Epidermal melanocyte (primary cell): Measurements from ENCODE around the gene DLGAP3.

Experiments used
- DNase-seq: peaks from one replicate; pipeline ENCODE4 v3.0.0; 2011; ENCODE audit warnings: low spot score; ENCODE audit not compliant: insufficient read length

The DLGAP3 gene

DNA sequence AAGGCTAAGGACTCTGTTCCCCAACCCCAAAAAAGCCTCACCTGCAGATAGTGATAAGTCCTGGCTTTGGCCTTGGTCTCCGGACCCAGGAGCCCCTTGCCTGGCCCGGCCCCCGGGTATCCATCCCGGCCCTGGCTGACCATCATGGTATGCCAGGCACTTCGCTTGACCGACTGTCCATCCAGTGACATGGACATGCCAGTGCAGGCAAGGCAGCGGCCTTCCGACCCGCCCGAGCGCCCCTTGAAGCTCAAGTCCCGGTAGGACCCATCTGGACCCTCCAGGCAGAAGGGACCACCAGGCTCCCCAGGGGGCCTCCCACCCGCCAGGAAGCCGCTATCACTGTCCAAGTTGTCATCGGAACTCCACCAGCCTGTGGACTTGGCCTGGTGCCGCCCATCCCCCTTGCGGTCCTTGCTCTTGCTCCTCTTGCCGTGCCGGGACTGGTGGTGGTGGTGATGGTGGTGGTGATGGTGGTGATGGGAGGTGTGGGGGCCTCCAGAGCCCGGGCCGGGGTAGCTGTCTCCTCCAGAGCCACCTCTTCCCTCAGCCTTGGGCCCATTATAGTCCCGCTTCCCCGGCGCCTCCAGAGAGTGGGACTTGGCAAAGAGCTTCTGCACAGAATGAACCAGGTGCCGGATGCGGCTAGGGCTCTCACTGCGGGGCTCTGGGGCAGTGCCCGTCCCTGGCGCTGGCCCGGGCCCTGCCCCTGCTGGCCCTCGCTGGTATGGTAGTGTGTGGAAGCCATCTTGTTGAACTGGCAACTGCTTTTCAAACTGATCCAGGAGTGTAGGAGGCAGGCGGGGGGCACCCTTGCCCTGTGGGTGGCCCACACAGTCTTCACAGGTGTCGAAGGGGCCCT lies 25.0 kb downstream of the DLGAP3 start:
- no peak for DNase-seq

DNA sequence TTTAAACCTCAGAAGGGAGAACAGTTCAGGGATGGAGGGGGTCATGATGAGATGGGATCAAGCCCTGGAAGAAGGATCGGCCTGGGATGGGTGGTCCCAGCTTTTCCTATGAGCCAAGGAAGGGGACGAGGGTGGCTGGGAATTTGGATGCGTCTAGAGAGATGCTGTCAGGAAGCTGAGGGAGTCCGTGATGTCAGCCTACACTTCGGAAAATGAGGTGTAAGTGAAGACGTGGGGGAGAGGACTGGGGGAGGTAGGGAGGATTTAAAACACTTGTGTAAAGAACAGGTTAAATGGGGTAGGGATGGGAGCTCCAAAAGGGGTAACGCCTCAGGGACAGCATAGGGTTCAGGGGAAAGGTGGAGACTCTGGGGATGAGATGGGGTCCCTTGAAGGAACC lies 27.5 kb downstream of the DLGAP3 start:
- DNase-seq: no peak

DNA sequence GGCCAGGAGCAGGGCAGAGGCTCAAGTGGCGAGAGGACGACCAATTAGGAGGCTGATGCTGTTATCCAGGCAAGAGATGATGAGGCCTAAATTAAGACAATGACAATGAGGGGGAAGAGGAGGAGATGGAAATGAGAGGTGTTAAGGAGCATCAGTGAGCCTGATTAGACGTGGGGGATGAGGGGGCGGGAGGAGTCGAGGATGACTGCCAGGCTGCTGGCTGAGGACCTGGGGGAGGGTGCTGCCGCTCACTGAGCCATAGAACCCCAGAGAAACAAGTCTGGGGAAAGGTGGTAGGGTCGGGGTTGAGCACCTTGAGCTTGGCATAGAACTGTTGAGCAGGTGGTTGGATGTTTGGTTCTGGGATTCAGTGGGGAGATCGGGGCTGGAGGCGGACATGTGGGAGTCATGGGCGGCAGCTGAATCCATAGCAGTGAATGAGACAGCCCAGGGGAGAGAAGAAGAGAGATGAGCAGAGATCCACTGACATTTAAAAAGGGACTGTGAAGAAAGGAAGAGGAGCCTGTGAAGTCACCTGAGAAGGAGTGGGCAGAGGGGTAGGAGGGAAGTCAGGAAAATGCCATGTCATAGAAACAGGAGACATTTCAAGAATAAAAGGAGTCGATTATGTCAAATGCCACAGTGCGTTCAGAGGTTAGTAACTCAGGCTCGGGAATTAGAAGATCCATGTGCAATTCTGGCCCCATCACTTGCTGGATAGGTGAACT lies 28.5 kb downstream of the DLGAP3 start:
- DNase-seq: no peak

DNA sequence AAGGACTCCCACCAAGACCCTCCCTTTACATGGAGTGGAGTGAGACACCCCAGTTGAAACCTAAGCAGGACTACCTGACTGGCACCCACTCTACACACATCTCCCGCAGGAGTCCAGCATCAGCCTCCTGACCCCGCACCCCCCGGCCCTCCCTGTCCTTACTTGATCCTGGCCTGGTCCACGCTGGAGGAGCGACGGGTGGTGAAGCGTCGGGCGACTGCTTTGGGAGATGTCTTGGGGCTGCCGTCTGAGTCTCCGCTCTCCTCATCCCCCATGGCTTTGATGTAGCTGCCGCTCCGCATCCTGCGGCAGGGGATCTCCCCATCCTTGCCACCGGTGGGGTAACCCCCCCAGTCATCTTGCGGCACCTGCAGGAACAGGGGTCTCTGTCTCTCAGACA lies 29.5 kb downstream of the DLGAP3 start:
- no peak for DNase-seq

DNA sequence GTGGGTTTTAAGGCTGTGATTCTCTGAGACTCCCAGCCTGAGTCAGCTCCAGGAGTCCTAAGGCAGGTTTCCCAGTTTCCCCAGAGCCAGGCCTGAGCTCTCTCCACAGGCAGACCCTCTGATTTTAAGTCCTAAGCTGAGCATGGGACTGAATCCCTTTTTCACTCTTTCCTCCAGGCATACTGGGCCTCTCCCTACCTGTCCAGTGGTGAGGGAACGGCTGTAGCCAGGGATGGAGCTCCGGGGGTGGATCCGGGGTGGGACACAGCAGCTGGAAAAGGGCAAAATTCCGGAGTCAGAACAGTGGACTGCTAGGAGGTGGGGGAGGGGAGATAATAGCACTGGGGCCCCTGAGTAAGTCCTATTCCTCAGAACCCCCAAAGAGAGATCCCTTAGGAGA lies 30.0 kb downstream of the DLGAP3 start:
- no peak for DNase-seq

DNA sequence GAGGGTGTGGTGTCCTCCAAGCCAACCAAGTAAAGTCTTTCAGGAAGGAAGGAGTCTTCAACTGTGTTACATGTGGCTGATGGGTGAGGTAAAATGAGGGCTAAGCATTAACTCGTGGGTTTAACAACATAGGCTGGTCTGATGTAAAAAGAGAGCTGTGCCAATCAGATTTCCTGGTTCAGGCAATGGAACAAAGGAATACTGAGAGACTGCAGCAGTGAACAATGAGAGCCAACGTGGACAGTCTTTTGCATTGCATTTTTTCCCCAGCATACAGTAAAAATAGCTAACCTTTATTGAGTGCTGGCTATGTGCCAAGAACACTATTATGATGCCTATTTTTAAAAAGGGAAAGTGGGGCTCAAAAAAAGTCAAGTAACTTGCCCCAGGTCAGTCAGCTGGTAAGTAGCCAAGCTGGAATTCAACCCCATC lies 31.1 kb downstream of the DLGAP3 start:
- DNase-seq: no peak

DNA sequence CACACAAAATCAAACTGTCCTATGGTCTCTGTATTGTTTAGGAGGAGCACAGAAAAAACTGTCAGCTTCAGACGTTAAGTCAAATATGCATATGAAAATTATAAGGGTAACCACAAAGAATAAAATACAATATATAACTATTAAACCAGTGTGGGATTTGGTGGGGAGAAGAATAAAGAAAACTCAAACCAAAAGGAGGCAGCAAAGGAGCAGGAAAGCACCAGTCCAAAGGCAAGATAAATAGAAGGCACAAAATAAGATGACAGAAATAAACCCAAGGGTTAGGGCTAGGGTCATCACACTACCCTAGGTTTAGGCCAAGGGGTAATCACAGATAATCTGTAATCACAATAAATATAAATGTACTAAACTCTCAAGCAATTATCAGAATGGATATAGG lies 32.8 kb downstream of the DLGAP3 start:
- no peak for DNase-seq

DNA sequence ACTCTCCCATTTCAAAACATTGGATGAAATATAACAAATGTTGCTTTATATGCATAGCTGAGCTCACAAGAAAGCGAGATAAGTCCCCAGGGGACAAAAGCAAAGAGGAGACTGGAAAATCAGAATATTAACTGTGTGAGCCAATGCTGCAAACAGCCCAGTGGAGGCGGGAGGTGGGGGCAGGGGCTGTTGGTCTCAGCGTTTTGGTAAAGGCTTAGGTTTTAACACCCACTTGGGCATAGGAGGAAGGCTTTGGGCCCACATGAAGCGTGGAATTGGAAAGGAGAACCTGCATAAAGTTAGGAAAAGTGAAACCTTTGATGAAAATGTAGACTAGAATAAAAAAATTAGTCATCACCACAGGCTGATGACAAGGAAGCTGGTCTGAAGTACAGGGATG lies 39.7 kb downstream of the DLGAP3 start:
- no peak for DNase-seq

DNA sequence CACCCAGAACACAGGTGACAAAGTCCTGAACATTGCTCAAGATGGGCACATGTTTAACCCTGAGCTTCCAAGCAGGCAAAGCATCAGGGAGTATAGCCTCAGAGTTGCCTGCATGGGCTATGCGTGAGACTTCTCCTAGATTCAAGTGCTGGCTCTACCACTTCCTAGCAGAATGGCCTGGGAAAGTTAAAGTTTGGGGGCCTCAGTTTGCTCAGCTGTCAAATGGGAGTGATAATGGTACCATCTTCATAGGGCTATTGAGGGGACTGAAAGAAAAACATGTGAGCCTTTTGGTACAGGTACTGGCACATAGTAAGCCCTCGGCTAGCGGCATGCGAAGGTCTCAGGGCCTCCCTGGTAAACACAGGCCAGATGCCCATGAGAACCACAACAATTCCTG lies 41.9 kb downstream of the DLGAP3 start:
- DNase-seq: no peak

DNA sequence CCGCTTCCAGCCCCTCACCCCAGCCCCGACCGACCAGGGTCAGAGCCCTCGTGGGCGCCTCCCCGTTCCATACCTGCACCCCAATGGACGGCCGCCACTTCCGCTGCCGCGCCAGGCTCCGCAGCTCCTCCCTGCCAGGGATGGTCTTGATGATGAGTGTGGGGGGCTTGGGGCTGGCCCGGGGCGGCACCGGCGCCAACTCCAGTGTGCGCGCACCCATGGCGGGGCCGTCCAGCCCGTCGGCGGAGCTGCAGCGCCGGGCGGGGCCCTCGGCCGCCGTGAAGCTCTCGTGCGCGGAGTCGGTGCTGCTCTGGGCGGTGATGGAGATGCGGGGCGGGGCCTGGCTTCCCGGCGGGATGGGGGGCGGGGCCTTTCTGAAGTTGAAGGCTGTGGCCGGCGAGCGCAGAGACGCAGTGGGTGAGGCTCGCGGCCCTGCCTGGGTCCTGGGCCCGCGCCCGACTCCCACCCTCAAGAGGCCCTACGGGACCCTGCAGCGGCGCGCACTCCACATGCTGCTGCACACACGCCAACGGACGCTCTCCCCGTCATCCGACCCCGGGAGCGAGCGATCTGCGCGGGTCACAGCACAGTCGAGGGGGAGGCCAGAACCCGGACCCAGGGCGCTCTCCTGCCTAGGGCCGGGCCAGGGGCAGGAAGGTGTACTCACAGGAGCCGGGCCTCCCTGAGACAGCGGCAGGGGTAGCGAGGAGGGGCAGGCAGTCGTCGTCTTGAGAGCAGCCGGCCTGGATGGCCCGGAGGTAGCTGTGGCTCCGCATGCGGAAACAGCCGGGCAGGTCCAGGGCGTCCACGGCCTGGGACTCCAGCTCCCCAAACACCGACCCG lies 43.8 kb downstream of the DLGAP3 start:
- no peak for DNase-seq

DNA sequence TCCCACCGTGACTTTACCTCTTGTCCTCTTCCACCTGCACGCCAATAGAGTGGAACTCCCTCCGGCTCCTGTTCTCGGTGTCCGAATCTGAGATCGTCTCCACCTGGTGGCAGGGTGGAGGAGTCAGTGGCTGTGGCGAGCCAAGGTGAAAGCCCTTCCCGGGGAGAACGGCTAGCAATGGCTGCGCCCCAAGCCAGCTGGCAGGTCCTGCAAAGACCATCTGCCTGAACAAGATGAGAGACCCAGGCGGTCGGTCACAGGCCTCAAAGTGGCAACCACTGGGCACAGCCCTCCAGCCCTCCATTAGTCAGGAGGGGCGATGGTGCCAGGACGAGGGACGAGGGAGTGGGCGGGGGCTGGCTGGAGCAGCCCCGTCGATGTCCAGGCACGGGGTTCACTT lies 44.5 kb downstream of the DLGAP3 start:
- DNase-seq: no peak

DNA sequence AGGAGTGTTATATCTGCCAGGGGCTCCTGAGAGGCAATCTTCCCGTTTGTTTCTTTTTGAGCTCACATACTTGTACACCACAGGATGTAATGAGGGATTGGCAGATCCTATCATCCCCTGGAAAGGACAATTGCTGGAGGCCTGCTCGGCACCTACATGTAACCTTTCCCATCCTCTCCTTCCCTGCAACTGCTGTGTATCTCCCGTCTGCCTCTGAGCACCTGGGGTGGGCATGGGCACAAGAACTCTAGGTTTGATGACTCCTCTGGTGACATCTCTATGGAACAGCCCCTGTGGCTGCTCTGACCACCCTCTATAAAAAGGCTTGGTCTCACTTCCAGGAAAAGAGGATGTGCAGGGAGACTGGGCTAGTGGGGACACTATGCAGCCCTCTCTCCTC lies 44.9 kb downstream of the DLGAP3 start:
- no peak for DNase-seq

DNA sequence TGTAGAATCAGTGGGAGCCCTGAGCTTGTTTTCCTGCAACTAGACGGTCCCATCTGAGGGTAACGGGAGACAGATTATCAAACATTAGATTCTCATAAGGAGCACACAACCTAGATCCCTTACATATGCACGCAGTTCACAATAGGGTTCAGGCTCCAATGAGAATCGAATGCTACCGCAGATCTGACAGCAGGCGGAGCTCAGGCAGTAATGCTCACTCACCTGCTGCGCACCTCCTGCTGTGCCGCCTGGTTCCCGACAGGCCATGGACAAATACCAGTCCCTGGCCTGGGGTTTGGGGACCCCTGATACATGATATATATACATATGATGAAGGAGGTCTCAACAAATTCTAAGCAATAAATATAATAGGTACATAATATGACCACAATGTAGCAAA lies 50.2 kb downstream of the DLGAP3 start:
- no peak for DNase-seq

DNA sequence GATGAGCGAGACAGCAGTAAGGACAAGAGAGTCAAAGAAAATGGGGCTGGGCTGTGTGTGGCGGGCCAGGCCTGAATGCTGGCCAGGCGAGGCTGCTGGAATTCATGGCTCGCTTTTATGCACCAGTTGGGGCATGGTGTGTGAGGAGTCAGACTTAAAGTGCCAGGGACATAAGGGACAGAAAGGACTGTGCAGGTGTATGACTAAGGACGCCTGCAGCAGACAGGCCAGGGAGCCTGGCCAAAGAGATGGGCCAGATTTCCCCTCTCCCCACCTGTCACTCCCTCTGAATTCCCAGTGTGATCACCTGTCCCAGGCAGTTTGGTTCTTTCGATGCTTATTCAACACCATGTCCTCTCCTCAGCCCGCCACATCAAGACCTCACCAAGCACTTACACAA lies 53.0 kb downstream of the DLGAP3 start:
- no peak for DNase-seq

DNA sequence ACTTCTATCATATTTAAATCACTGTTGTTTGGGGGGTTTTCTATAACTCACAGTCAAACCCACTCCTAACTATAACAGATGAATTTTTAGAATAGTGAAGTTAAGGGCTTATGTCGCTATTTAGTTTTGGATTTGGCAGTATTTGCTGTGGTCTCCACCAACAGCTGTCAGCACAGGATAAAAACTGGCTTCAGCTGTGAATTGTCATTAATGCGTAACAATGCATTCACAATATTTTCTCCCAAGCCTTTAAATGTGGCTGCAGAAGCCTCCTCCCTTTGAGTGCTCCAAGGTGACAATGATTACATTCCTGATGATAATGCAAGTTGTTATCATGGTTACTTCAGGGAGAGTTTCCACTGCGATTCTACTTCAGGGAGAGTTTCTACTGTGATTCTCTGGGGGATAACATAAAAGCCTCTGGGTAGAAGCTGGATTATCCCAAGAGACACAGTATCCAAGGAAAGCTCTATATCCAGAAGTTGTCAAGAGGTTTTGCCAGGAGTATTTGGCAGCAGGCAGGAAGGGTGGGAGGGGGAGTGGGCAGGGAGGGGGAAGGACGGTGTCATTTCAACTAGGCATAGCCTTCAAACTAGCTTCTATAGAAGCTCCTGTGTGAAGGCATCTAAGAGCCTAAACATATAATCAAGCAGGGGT lies 55.0 kb downstream of the DLGAP3 start:
- no peak for DNase-seq

DNA sequence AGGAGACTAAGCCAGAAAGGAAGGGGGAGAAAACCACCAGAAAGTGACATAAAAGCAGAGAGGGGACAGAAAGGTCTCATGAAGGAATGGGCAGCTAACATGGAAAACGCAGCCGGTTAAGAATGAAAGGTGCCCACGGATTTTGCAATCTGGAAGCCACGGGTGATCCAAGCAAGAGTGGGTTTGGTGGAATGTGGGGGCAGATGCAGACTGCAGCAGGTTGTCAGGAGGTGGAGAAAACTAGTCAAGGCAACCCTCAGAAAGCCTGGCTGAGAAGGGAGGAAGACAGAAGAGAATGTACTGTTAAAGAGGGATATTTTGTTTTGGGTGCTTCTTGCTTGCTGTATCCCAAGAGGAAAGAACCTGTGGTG lies 57.3 kb downstream of the DLGAP3 start:
- no peak for DNase-seq

DNA sequence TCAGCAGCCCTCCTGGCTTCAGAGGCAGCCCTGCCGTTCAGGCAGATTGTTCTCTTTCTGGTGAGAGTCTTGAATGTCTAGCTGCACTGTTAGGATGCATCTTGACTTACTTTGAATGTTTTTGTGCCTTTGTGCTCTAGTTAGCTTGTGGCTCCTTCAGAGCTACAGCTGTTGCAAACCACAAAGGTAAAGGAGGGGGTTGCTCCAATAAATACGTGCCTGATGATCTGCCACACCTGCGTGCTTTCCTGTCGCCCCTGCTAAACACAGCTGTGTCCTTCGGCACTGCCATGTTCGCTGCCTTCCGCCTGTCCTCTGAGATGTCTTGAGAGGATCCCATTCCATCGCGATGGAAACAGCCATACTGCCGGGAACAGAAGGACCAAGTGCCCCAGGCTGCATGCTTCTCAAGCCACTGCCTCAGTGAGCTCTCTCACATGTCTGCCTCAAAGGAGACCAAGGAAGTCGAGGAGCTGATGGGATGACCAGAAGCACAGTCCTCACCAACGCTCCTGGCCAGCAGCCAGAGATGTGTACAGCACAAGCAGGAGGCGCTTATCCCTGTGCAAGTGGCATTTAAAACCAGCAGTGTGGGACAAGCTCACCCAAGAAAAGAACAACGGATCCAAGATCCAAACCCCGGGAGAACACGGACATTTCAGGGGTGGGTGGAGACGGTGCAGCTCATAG lies 57.9 kb downstream of the DLGAP3 start:
- no peak for DNase-seq

DNA sequence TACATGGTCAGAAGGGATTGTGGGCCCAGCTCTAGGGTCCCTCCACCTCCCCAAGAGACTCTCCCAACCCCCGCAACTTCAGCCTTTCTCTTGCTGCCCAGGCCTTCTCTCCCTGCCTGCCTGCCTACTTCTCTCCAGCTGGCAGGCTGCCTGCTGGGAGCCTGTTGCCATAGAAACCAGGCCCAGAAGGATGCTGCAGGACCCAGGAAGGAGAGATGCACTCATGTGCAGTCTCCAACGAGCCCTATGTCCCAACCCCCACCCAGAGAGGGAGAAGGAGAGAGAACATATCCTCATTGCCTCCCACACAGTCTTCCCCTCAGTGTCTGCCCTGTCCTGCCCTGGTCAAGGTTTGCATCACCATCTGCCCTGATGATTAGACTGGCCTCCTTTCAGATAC lies 59.1 kb downstream of the DLGAP3 start:
- no peak for DNase-seq

DNA sequence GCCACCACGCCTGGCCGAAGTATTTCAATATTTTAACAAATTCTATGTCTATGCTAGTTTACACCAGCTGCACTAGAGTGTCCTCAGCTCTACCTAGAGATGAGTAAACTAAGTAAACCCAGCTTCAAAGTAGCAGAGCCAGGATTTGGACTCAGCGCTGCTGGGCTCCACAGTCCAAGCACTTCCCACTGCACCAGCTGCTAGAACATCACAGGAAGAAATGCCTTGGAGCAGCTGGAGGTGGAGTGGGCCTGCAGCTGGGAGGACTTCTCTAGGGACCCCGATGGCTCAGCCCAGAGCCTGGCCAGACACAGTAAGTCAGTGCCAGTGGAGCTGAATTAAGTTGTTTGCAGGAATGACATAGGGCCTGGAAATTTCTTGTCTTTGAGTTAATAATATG lies 59.7 kb downstream of the DLGAP3 start:
- no peak for DNase-seq

DNA sequence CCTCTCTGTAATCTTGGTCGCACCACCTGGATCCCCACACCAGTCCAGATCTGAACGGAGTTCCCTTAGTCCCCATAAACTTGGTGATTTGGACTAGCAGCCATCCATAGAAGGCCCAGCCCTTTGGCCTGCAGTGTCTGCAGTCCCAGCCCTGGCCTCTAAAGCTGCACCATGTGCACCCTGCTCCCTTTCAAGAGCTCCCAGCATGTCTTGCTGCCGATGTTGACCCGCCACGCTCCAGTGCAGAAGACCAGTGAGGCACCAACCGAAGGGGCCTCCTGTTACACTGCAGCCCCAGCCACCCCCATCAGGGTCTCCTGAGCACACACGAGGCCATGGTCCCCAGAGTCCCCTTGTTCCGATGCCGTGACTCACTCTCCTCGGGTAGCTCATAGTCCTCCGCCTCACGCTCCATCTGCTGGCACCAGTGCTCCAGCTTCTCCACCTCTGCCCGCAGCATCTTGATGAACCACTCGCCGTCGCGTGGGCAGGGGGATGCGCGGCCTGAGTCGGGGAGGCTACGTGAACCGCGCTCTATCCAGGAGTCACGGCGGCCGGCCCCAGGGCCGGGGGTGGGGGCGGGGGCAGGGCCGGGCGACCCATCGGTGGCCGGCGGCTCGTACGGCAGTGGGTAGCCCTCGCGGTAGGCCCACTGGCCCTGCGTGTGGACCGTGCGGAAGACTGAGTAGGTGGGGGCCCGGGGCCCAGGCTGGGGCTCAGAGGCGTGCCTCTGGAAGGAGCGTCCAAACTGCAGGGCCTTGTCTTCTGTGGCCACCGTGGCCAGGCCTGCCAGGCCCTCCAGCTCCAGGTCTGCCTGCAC lies 61.0 kb downstream of the DLGAP3 start:
- DNase-seq: no peak
